Calu3 (cell line): ENCODE results near the gene SLC35A4. TPM values are rescaled to one million over a fixed set of nuclear protein-coding genes. Genes with fewer than 3 reads are reported as not detected.

Experiments used
- Bru-seq: library from RNA; stranded (reverse); fragments of 400-500 nt; gene quantifications from one replicate; lab custom pipeline; 2021; lab: Mats Ljungman, UMichigan
- BruChase-seq, 2 experiments: library from RNA; stranded (reverse); fragments of 400-500 nt; gene quantifications; one replicate each; lab custom pipeline; 2021; lab: Mats Ljungman, UMichigan
- BruUV-seq: library from RNA; stranded (reverse); fragments of 400-500 nt; replicated peaks from 2 replicates; lab custom pipeline; 2021; lab: Mats Ljungman, UMichigan
- CTCF ChIA-PET: fragments of 300-600 bp; sonication (Branson Sonifier 250); formaldehyde crosslinking; loops from one replicate; lab custom pipeline; 2022; ENCODE audit warnings: antibody characterized with exemption; lab: Charles Lee
- DNase-seq: peaks from one replicate; pipeline ENCODE4 v3.0.0; 2022
- H3K27ac Mint-ChIP-seq: one replicate; pipeline ENCODE4 v1.8.0; 2022; ENCODE audit warnings: mixed read lengths; ENCODE audit not compliant: unreplicated experiment
- H3K27me3 Mint-ChIP-seq: one replicate; pipeline ENCODE4 v1.8.0; 2022; ENCODE audit warnings: mixed read lengths; ENCODE audit not compliant: unreplicated experiment
- H3K36me3 Mint-ChIP-seq: one replicate; pipeline ENCODE4 v1.8.0; 2022; ENCODE audit warnings: mild to moderate bottlenecking, moderate library complexity, mixed read lengths; ENCODE audit not compliant: insufficient read depth, unreplicated experiment
- H3K4me1 Mint-ChIP-seq: one replicate; pipeline ENCODE4 v1.8.0; 2022; ENCODE audit warnings: mild to moderate bottlenecking, low read depth, mixed read lengths; ENCODE audit not compliant: unreplicated experiment
- H3K4me3 Mint-ChIP-seq: one replicate; pipeline ENCODE4 v1.8.0; 2022; ENCODE audit warnings: mild to moderate bottlenecking, low read depth, moderate library complexity, mixed read lengths; ENCODE audit not compliant: unreplicated experiment
- H3K9me3 Mint-ChIP-seq: one replicate; pipeline ENCODE4 v1.8.0; 2022; ENCODE audit warnings: low read depth, mixed read lengths; ENCODE audit not compliant: unreplicated experiment
- CTCF ChIP-seq: fragments of 200-600 bp; IDR thresholded peaks from one replicate; pipeline ENCODE4 v1.8.0; 2022; ENCODE audit warnings: antibody characterized with exemption; ENCODE audit not compliant: unreplicated experiment
- intact Hi-C: fragments of 100-400 bp; cut with micrococcal nuclease; formaldehyde crosslinking; loops from one replicate; pipeline ENCODE4 v1.10.0; 2022; ENCODE audit not compliant: unreplicated experiment
- long read RNA-seq: library from polyadenylated mRNA; stranded (forward); transcript quantifications from one replicate; pipeline ENCODE4 v2.0.0, GENCODE V29; 2022
- total RNA-seq: library from RNA; stranded (reverse); gene quantifications from 2 replicates; pipeline ENCODE4 v1.2.3, GENCODE V29; 2022

SLC35A4 gene
- total RNA-seq (80.6 and 93.6 TPM in 2 replicates), Bru-seq, nascent RNA (percentile 76 among the genes with signal in this experiment), BruChase-seq, experiment 1, labeled RNA remaining after a 6-hour chase (percentile 96 among the genes with signal in this experiment), BruChase-seq, experiment 2, labeled RNA remaining after a 2-hour chase (percentile 95 among the genes with signal in this experiment)
- long read RNA-seq, transcript SLC35A4-202 (2 exons, 3,617 nt): minor isoform, 16 of 168 reads
- long read RNA-seq, transcript SLC35A4-201 (3 exons, 3,041 nt): major isoform, 137 of 168 reads
- long read RNA-seq, partial matches to known transcripts: 0 of 168 reads
- long read RNA-seq, other reads (novel, unspliced or antisense): 15 of 168 reads

- intact Hi-C loops: no loop called here
- BruUV-seq: no TSS peak
- Mint-ChIP-seq H3K27me3 (no peaks in the 10 kb centered on the region), H3K4me1 (peaks cover 16% of the 10 kb centered on the region), H3K9me3 (no peaks in the 10 kb centered on the region), H3K27ac (peak within 1 kb of the TSS; percentile 95), H3K4me3 (peak within 1 kb of the TSS; percentile 93), H3K36me3 (peaks cover 31% of the 10 kb centered on the region)
- TF ChIP-seq CTCF: no peak
- DNase-seq: peak; percentile 96
- CTCF ChIA-PET: interaction anchor here (0.7 to 1.2 kb wide), 2 partner anchors 71 to 126 kb away, joined by 5 read pairs; no protein-coding TSS in a partner anchor
These were observed at the start of gene SLC35A4, which contains the start of gene APBB3 for GRCh38 chr5:140564196-140565023. Gene SLC35A4 (plus strand): TSS chr5:140564828. CDS start chr5:140567170, 2,342 bp downstream. Gene APBB3 (minus strand): TSS chr5:140564598. CDS start chr5:140564245, 353 bp downstream.

GRCh38 chr5:140524003-140524402 is 40.6 kb upstream of the SLC35A4 start:
- no peak overlapping the region for H3K27ac Mint-ChIP-seq
- no peaks in the 10 kb centered on the region for H3K27me3 Mint-ChIP-seq
- H3K4me3 Mint-ChIP-seq: no peak overlapping the region
- no peaks in the 10 kb centered on the region for H3K4me1 Mint-ChIP-seq
- H3K9me3 Mint-ChIP-seq: no peaks in the 10 kb centered on the region
- BruUV-seq: no TSS peak
- intact Hi-C loops: no loop called here
- H3K36me3 Mint-ChIP-seq: peaks cover 50% of the 10 kb centered on the region
- TF ChIP-seq CTCF: no peak
- DNase-seq: no peak
- CTCF ChIA-PET: no interaction called here

GRCh38 chr5:140540227-140540626 is 24.4 kb upstream of the SLC35A4 start:
- TF ChIP-seq CTCF: no peak
- intact Hi-C loops: no loop called here
- no peak overlapping the region for H3K4me3 Mint-ChIP-seq
- H3K27me3 Mint-ChIP-seq: no peaks in the 10 kb centered on the region
- no TSS peak for BruUV-seq
- no peaks in the 10 kb centered on the region for H3K9me3 Mint-ChIP-seq
- DNase-seq: no peak
- peaks cover 70% of the 10 kb centered on the region for H3K36me3 Mint-ChIP-seq
- no peaks in the 10 kb centered on the region for H3K4me1 Mint-ChIP-seq
- CTCF ChIA-PET: interaction anchor here (0.6 kb wide), 1 partner anchor 121 kb away, joined by 3 read pairs; no protein-coding TSS in a partner anchor
- H3K27ac Mint-ChIP-seq: no peak overlapping the region

- no TSS peak for BruUV-seq
- TF ChIP-seq CTCF: no peak
- Mint-ChIP-seq H3K27me3 (no peaks in the 10 kb centered on the region), H3K4me3 (no peak overlapping the region), H3K4me1 (peaks cover under 1% of the 10 kb centered on the region), H3K9me3 (no peaks in the 10 kb centered on the region), H3K27ac (no peak overlapping the region), H3K36me3 (peaks cover 74% of the 10 kb centered on the region)
- no peak for DNase-seq
- intact Hi-C loops: no loop called here
- CTCF ChIA-PET: interaction anchor here (0.5 to 0.6 kb wide), 2 partner anchors 104 to 177 kb away, joined by 3 to 5 read pairs; no protein-coding TSS in a partner anchor
These were observed 21.7 kb upstream of the SLC35A4 start for GRCh38 chr5:140542972-140543371.
